ENCODE measurements around the gene ZNF384.

The ZNF384 gene

DNA sequence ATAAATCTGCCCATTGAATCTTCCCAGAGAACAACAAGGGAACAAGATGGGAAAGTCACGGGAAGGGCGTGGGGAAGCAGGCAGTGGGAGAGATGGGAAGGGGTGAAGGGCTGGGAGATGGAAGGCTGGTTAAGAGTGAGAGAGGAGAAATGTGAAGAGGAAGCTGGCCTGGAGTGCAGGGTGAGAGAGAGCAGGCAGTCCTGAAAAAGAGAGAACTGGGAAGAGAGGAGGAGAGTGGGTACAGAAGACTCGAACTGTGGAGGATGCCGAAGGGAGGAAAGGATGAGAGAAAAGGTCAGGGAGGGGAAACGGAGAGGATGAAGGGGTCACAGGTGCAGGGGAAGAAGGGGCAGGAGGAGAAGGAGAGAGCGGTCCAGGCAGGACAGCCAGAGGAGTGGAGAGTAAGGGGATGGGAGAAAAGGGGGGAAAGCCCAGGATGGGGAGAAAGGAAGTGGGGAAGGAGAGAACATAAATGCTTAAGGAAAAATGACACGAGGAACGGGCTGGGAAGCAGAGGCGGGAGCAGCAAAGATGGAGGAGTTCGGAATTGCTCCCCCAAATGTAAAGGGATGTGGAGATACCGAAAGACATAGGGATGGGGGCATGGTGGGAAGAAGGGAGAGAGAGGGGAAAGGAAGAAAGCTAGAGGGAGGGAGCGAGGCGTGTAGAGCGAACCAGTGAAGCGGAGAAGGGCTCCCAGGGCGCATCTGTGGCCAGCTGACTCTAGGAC is 10.2 kb upstream of the ZNF384 start:
- no peak for DNase-seq (ENCODE audit: low read depth in 2 of 2)

DNA sequence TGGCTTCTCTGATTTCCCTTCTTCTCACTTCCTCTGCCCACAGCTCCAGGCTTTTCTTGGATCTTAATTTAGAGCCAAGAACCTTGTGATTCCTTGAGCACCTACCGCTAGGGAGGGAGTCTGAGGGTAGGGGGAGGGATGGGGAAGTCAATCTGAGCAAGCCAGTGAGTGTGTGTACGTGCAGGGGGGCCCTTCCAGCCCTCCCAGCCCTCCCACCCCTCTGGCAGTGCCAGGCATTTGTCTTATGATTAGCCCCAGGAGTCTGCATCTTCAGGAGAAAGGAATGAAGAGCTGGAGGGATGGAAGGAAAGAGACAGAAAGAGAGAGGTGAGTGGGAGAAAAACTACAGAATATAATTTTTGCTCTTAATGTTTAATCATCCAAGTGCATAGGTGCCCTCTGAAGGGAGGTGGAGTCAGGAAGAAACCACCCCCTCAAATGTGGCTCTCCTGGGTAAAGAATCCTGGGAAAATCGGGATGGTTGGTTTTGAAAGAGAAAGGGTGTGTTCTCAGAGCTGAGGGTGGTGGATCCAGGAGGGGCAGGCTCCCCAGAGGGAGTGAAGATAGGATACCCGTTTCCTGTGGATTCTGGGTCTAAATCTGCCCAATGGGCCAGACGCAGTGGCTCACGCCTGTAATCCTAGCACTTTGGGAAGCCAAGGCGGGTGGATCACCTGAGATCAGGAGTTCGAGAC is 9.3 kb upstream of the ZNF384 start:
- no peak for DNase-seq (ENCODE audit: low read depth in 2 of 2)

- peak in 1 of 2 donors; percentile 6 for DNase-seq (ENCODE audit: low read depth in 2 of 2)
Observed at GRCh38 chr12:6697584-6698351, 8.6 kb upstream of the ZNF384 start.

DNA sequence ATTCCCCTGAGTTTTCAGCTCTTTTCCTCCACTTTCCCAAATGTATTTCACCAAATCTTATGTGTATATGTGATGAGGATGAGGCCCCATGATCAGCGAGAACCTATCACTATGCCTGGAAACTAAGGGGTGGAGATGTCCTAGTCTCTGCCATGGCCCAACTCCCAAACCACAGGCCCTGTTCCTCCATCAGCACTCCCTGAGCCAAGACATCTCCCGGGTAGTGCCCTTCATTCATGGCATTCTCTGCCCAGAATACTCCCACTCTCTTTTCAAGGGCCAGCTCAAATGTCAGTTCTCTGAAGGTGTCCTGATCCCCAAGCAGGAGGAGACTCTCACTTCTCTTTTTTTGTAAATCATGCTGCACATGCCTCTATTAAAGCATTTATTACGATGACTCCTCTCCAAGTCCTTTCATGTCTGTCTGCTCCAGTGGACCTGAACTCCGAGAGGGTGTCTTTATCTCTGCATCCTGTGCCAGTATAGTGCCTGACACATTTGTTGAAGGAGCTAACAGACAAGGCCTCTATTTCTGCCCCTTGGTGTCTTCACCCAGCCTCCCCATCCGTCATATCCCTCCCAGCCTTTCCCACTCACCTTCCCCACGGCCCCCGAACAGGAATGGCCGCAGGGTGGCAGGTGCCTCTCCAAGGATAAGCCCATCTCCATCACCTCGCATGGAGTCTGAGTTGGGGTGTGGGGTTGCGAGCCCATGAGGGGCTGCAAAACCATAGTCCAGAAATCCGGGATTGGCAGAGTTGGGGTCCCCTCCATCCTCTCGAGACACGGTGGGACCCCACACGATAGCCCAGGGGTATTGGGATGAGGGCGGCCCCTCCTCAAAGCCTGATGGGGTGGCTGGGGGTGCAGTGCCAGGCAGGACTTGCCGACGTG is 7.8 kb upstream of the ZNF384 start:
- DNase-seq (ENCODE audit: low read depth in 2 of 2), result no peak

GRCh38 chr12:6695313-6696045 is 6.3 kb upstream of the ZNF384 start:
- DNase-seq (ENCODE audit: low read depth in 2 of 2), result no peak

GRCh38 chr12:6694701-6695100 is 5.5 kb upstream of the ZNF384 start:
- no peak for DNase-seq (ENCODE audit: low read depth in 2 of 2)

DNA sequence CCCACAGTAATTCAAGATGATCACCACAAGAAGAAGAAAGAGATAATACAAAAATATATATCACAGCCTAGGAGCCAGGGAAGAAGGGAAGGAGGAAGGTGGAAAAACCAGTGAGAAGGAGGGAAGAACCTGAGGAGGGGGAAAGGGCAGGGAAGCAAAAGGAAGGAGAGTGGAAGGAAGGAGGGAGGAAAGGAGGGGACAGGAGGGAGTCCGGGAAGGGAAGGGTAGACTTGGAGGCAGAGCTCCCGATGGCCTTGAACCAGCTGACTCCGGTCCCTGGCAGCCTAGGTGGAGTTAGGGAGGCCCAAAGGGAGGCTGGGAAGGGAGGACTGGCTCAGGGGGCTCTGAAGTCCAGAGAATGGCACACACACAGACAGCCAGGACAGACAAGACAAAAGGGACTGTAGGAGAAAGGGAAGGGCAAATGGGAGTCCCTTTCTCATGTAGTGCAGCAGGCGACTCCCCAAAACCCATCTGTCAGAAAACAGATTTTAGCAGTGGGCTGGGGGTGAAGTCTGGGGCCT is 4.7 kb upstream of the ZNF384 start:
- DNase-seq (ENCODE audit: low read depth in 2 of 2), result no peak

GRCh38 chr12:6692888-6693287 is 3.7 kb upstream of the ZNF384 start:
- DNase-seq (ENCODE audit: low read depth in 2 of 2), result no peak

GRCh38 chr12:6691473-6691872 is 2.3 kb upstream of the ZNF384 start:
- no peak for DNase-seq (ENCODE audit: low read depth in 2 of 2)

DNA sequence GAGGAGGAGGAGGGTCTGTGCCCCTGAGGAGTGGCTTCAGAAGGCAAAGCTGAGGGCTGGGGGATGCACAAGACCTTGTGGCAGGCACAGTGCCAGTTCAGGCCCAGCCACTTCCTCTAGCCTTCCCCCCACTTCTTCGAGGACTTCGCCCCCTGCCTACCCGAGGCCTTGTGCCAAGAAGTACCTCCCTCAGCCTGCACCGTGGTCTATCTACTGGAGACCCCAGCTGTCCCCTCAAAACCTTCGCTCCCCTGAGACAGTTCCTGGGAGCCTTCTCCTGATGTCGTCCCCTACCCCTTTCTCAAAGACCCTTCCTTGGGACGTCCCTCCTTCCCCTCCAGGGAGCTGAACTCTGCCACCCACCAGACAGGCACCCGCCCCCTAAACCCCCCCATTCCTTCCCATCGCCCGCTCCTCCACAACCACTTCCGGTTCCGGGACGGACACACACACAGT is 604 bp downstream of the ZNF384 start:
- no peak for DNase-seq (ENCODE audit: low read depth in 2 of 2)

- DNase-seq (ENCODE audit: low read depth in 2 of 2), result no peak
Observed at GRCh38 chr12:6685814-6686213, 3.4 kb downstream of the ZNF384 start.

GRCh38 chr12:6684609-6685008 is 4.6 kb downstream of the ZNF384 start:
- peak in 1 of 2 donors; percentile 52 for DNase-seq (ENCODE audit: low read depth in 2 of 2)

DNA sequence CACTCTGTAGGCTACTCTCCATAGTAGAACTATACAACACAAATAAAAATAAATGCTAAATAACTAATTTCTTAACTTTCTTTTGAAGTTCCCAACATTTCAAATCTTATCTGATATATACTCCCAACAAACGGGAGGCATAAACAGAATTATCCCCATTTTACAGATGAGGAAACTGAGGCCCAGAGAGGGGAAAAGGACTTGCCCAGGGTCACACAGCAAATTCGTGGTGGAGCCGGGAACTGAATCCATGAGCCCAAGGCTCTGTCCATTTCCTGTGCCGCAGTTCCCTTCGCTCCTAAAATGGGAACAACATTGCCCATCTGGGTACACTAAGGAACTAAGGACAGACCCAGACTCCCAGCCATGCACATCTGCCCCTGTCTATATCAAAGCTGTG is 12.2 kb downstream of the ZNF384 start:
- DNase-seq (ENCODE audit: low read depth in 2 of 2), result no peak

DNA sequence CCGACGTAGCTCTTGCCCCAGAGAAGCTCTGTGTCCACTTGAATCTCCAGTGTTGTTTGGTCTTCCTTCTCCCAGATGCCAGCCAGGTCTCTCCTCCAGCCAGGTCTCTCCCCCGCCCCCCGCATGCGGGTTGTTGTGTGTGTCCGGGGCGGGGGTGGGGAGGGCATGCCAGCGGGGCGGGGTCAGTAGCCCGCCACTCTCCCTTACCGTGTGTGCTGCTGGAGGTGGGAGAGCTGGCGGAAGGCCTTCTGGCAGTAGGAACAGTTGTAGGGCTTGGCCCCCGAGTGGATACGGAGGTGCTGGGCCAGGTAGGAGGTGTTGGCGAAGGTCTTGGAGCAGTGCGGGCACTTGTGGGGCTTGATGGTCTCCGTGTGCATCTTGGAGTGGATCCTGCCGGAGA is 17.0 kb downstream of the ZNF384 start:
- no peak for DNase-seq (ENCODE audit: low read depth in 2 of 2)

DNA sequence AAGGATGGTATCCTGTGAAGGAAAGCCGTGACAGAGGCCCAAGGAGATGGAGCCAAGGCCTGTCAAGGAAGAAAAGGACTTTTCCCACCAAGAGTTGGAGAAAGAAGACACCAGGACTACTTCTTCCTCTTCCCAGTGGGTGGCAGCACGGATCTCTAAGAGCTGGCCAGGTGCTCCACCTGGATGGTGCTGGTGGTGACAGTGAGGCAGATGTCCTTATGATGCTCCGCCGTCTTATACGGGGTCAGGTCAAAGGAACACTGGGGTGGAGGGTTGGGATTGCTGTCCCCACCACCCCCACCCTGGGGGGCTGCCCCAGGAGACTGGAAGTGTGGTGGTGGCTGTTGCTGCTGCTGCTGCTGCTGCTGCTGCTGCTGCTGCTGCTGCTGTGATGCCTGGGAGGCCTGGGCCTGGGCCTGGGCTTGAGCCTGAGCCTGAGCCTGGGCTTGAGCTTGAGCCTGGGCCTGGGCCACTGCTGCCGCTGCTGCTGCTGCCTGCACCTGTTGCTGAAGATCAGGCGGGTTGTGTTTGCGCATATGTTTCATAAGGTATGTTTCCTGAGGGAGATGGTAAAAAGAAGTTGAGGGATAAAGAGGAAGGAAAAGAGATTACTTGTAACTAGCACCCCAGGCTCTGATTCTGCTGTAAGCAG is 21.5 kb downstream of the ZNF384 start:
- no peak for DNase-seq (ENCODE audit: low read depth in 2 of 2)

GRCh38 chr12:6666211-6666610 is 23.0 kb downstream of the ZNF384 start:
- no peak for DNase-seq (ENCODE audit: low read depth in 2 of 2)

DNA sequence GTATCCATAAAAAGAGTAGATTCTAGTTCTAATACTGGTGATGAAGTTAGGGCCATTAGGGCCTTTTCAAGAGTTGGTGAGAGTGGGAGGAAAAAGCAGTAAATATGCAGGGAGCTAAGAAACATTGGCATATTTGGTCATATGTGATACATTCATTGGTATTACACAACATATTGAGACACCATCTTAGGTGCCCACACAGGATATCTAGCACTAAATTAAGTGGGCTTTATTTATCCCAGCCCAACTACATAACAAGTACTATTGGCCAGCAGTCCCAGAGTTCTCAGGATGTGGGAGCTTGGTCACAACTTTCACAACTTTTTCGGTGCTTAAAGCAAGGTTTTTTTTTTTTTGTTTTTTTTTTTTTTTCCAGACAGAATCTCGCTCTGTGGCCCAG is 24.3 kb downstream of the ZNF384 start:
- no peak for DNase-seq (ENCODE audit: low read depth in 2 of 2)

DNA sequence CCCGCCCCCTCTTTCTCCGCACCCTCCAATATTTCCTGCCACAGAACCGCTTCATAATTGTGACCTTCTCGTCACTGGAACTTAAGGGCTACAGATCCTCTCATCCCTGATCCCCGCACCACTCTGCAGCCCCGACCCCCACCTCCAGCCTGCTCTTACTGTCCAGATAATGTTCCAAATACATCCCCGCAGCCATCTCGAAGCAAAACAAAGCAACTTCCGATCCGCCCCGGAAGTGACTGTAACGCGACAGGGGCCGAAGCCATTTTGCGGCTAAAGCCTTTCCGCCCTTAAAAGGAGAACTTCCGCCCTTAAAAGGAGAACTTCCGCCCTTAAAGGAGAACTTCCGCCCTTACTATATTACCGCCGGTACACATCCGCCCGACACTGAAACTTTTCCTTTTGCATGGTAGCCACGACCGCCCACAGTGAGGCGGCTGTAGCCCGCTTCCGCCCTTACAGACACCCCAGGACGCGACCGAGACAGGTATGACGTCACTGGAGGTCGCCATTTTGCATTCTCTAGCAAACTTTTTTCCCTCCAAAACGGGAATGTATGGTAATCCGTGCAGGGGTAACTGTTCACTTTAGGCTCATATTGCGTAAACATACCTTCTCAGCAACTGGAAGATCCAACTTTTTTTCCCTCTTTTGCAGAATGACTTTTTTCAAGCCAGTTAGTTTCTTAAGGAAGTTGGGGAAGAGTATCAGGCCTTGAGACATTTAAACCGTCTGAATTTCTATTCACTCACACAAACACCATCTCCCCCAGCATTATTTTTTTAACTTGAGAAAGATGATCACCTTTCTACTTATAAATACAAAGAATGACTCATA is 26.1 kb downstream of the ZNF384 start, which contains the start of gene ING4:
ING4 (minus strand) TSS at position 214 of the 837 bp plus-strand sequence; CDS start at position 196, 18 bp downstream.
- peak; percentile 87 for DNase-seq (ENCODE audit: low read depth in 2 of 2)

- DNase-seq (ENCODE audit: low read depth in 2 of 2), result no peak
Observed at GRCh38 chr12:6662602-6662905, 26.6 kb downstream of the ZNF384 start.
